Trophoblast cell (in vitro differentiated cells and primary cell): Measurements from ENCODE around the gene COPS6.
A peak's percentile ranks its signal among the peaks of the same experiment; 100 is the strongest.

ENCODE experiments used
- DNase-seq, 2 donors: peaks; one replicate each; pipeline ENCODE4 v3.0.0-alpha.2; 2016
- H2AFZ ChIP-seq: 2 replicates; pipeline ENCODE4 v1.6.1; 2013; ENCODE audit warnings: low read length, moderate library complexity, mild to moderate bottlenecking; ENCODE audit not compliant: insufficient read depth, poor library complexity
- H2AK5ac ChIP-seq: 2 replicates; pipeline ENCODE4 v1.6.1; 2013; ENCODE audit warnings: mild to moderate bottlenecking, low read length
- H2BK120ac ChIP-seq: 2 replicates; pipeline ENCODE4 v1.6.1; 2013; ENCODE audit warnings: low read length, mild to moderate bottlenecking, moderate library complexity; ENCODE audit not compliant: insufficient read depth, poor library complexity
- H2BK12ac ChIP-seq: 2 replicates; pipeline ENCODE4 v1.6.1; 2013; ENCODE audit warnings: mild to moderate bottlenecking, low read length, moderate library complexity
- H2BK5ac ChIP-seq: 2 replicates; pipeline ENCODE4 v1.6.1; 2013; ENCODE audit warnings: low read length, low read depth, moderate library complexity, mild to moderate bottlenecking; ENCODE audit not compliant: poor library complexity
- H3K14ac ChIP-seq: 2 replicates; pipeline ENCODE4 v1.6.1; 2013; ENCODE audit warnings: mild to moderate bottlenecking, low read length
- H3K18ac ChIP-seq: 2 replicates; pipeline ENCODE4 v1.6.1; 2013; ENCODE audit warnings: mild to moderate bottlenecking, low read length
- H3K23ac ChIP-seq: 2 replicates; pipeline ENCODE4 v1.6.1; 2013; ENCODE audit warnings: low read length
- H3K27ac ChIP-seq: 2 replicates; pipeline ENCODE4 v1.5.1; 2013; ENCODE audit warnings: low read depth, mild to moderate bottlenecking, inconsistent platforms, low read length, moderate library complexity
- H3K27me3 ChIP-seq: 2 replicates; pipeline ENCODE4 v1.6.1; 2013; ENCODE audit warnings: inconsistent platforms, mild to moderate bottlenecking, low read length, moderate library complexity; ENCODE audit not compliant: insufficient read depth
- H3K36me3 ChIP-seq, 2 experiments: 1 replicate in 1 of 2; 2 replicates in 1 of 2; pipeline ENCODE4 v1.6.1; 2013; ENCODE audit warnings: low read length in 2 of 2, mild to moderate bottlenecking in 2 of 2, moderate library complexity in 1 of 2; ENCODE audit not compliant: insufficient read depth in 2 of 2, control insufficient read depth in 1 of 2
- H3K4ac ChIP-seq: 2 replicates; pipeline ENCODE4 v1.6.1; 2013; ENCODE audit warnings: low read depth, mild to moderate bottlenecking, low read length, moderate library complexity
- H3K4me1 ChIP-seq, 2 experiments: 1 replicate in 1 of 2; 2 replicates in 1 of 2; pipeline ENCODE4 v1.6.1; 2013; ENCODE audit warnings: low read length in 2 of 2, mild to moderate bottlenecking in 2 of 2, moderate library complexity in 1 of 2; ENCODE audit not compliant: insufficient read depth in 2 of 2, control insufficient read depth in 1 of 2
- H3K4me2 ChIP-seq: 2 replicates; pipeline ENCODE4 v1.6.1; 2013; ENCODE audit warnings: inconsistent platforms, mild to moderate bottlenecking, low read length, moderate library complexity
- H3K4me3 ChIP-seq: 2 replicates; pipeline ENCODE4 v1.5.1; 2013; ENCODE audit warnings: mild to moderate bottlenecking, low read depth, low read length, inconsistent platforms
- H3K79me1 ChIP-seq: one replicate; pipeline ENCODE4 v1.6.1; 2013; ENCODE audit warnings: low read length
- H3K79me2 ChIP-seq: 2 replicates; pipeline ENCODE4 v1.6.1; 2013; ENCODE audit warnings: low read length, mild to moderate bottlenecking; ENCODE audit not compliant: control insufficient read depth, insufficient read depth, poor library complexity
- H3K9ac ChIP-seq: 2 replicates; pipeline ENCODE4 v1.6.1; 2013; ENCODE audit warnings: mild to moderate bottlenecking, low read length
- H3K9me3 ChIP-seq: 2 replicates; pipeline ENCODE4 v1.6.1; 2013; ENCODE audit warnings: low read depth, mild to moderate bottlenecking, control low read depth, inconsistent platforms, low read length; ENCODE audit not compliant: insufficient read depth
- H4K12ac ChIP-seq: 2 replicates; pipeline ENCODE4 v1.6.1; 2013; ENCODE audit warnings: low read depth, mild to moderate bottlenecking, low read length, moderate library complexity
- H4K8ac ChIP-seq: 2 replicates; pipeline ENCODE4 v1.6.1; 2013; ENCODE audit warnings: low read depth, mild to moderate bottlenecking, low read length, moderate library complexity
- H4K91ac ChIP-seq: one replicate; pipeline ENCODE4 v1.6.1; 2013; ENCODE audit warnings: low read depth, mild to moderate bottlenecking, low read length, moderate library complexity
- WGBS: extraction: QIAGEN DNeasy Blood & Tissue Kit; methylation state at CpG from one replicate; pipeline ENCODE4 v1.1.7; 2013; ENCODE audit warnings: missing lambda C conversion rate; ENCODE audit not compliant: insufficient read length, insufficient coverage; ENCODE audit errors: extremely low coverage; 5-methylcytosine and 5-hydroxymethylcytosine counted together

Gene COPS6

GRCh38 chr7:100115026-100115425 lies 26.3 kb downstream of the COPS6 start:
- no peak overlapping the region for H4K91ac ChIP-seq
- H3K9me3 ChIP-seq: no peaks in the 10 kb centered on the region
- H2BK12ac ChIP-seq: no peak overlapping the region
- peaks cover 3 to 4% of the 10 kb centered on the region in 2 experiments for H3K4me1 ChIP-seq
- no peak overlapping the region for H3K14ac ChIP-seq
- peaks cover 5% of the 10 kb centered on the region for H3K79me2 ChIP-seq
- H2AFZ ChIP-seq: no peak overlapping the region
- H2BK5ac ChIP-seq: no peak overlapping the region
- no peak overlapping the region for H3K4me3 ChIP-seq
- no peaks in the 10 kb centered on the region for H3K27me3 ChIP-seq
- no peak overlapping the region for H3K4me2 ChIP-seq
- H4K12ac ChIP-seq: no peak overlapping the region
- no peak overlapping the region for H2AK5ac ChIP-seq
- H3K79me1 ChIP-seq: no peaks in the 10 kb centered on the region
- no peak overlapping the region for H3K4ac ChIP-seq
- H3K9ac ChIP-seq: no peak overlapping the region
- H3K36me3 ChIP-seq: peaks cover 34 to 35% of the 10 kb centered on the region in 2 experiments
- H3K27ac ChIP-seq: no peak overlapping the region
- no peak overlapping the region for H3K18ac ChIP-seq
- peak; percentile 94 to 98 for DNase-seq
- no peak overlapping the region for H2BK120ac ChIP-seq
- no CpG with 5 or more reads among the region's 7 CpGs for WGBS
- no peak overlapping the region for H3K23ac ChIP-seq
- no peak overlapping the region for H4K8ac ChIP-seq

- no peaks in the 10 kb centered on the region for H3K27me3 ChIP-seq
- peak overlapping the region; percentile 93 for H3K9ac ChIP-seq
- no peak overlapping the region for H2BK12ac ChIP-seq
- peak overlapping the region; percentile 4 for H4K12ac ChIP-seq
- peak overlapping the region; percentile 33 for H4K91ac ChIP-seq
- no peaks in the 10 kb centered on the region for H3K79me1 ChIP-seq
- DNase-seq: no peak
- no peak overlapping the region for H3K23ac ChIP-seq
- peak overlapping the region; percentile 70 for H3K4ac ChIP-seq
- H3K36me3 ChIP-seq: peaks cover 6% of the 10 kb centered on the region in 2 experiments
- H2AFZ ChIP-seq: peak overlapping the region; percentile 12
- H3K79me2 ChIP-seq: peaks cover 5% of the 10 kb centered on the region
- H3K27ac ChIP-seq: peak overlapping the region; percentile 29
- H3K4me3 ChIP-seq: peak overlapping the region; percentile 92
- H3K14ac ChIP-seq: peak overlapping the region; percentile 77
- H3K18ac ChIP-seq: peak overlapping the region; percentile 7
- H2AK5ac ChIP-seq: no peak overlapping the region
- H4K8ac ChIP-seq: peak overlapping the region; percentile 50
- peak overlapping the region; percentile 81 for H3K4me2 ChIP-seq
- whole genome bisulfite sequencing: no CpG with 5 or more reads among the region's 18 CpGs
- peak overlapping the region; percentile 50 for H2BK5ac ChIP-seq
- H2BK120ac ChIP-seq: no peak overlapping the region
- H3K9me3 ChIP-seq: no peaks in the 10 kb centered on the region
- H3K4me1 ChIP-seq: peaks cover 6 to 17% of the 10 kb centered on the region in 2 experiments
Observed at GRCh38 chr7:100118388-100119071, 29.8 kb downstream of the COPS6 start.

- peak; percentile 95 to 98 for DNase-seq
- H3K9me3 ChIP-seq: no peaks in the 10 kb centered on the region
- H3K4ac ChIP-seq: peak within 1 kb of the TSS; percentile 70
- H3K4me1 ChIP-seq: peaks cover 6 to 17% of the 10 kb centered on the region in 2 experiments
- peaks cover 5% of the 10 kb centered on the region for H3K79me2 ChIP-seq
- peak within 1 kb of the TSS; percentile 12 for H2AFZ ChIP-seq
- peak within 1 kb of the TSS; percentile 7 for H3K18ac ChIP-seq
- peak within 1 kb of the TSS; percentile 4 for H4K12ac ChIP-seq
- no peaks in the 10 kb centered on the region for H3K79me1 ChIP-seq
- H3K36me3 ChIP-seq: no peaks in the 10 kb centered on the region
- H2BK12ac ChIP-seq: no peak within 1 kb of the TSS
- no peak within 1 kb of the TSS for H3K23ac ChIP-seq
- peak within 1 kb of the TSS; percentile 81 for H3K4me2 ChIP-seq
- peak within 1 kb of the TSS; percentile 33 for H4K91ac ChIP-seq
- H2BK120ac ChIP-seq: peak within 1 kb of the TSS; percentile 1
- H3K27me3 ChIP-seq: no peaks in the 10 kb centered on the region
- H3K4me3 ChIP-seq: peak within 1 kb of the TSS; percentile 92
- peak within 1 kb of the TSS; percentile 93 for H3K9ac ChIP-seq
- peak within 1 kb of the TSS; percentile 50 for H4K8ac ChIP-seq
- H2AK5ac ChIP-seq: no peak within 1 kb of the TSS
- peak within 1 kb of the TSS; percentile 50 for H2BK5ac ChIP-seq
- no CpG with 5 or more reads among the region's 49 CpGs for WGBS
- H3K14ac ChIP-seq: peak within 1 kb of the TSS; percentile 77
- H3K27ac ChIP-seq: peak within 1 kb of the TSS; percentile 29
Observed at GRCh38 chr7:100119072-100119969, 30.6 kb downstream of the COPS6 start, which contains the start of the genes CNPY4 and TAF6. Gene CNPY4, plus strand, starts transcription at chr7:100119634. Its CDS starts 111 bp downstream, at chr7:100119745. Gene TAF6, minus strand, starts transcription at chr7:100119358. Its CDS starts 5,149 bp downstream, at chr7:100114209.

GRCh38 chr7:100119970-100120732 lies 31.4 kb downstream of the COPS6 start:
- Histone ChIP-seq H4K12ac (no peak overlapping the region), H2BK5ac (no peak overlapping the region), H3K23ac (no peak overlapping the region), H3K4ac (no peak overlapping the region), H3K4me2 (peak overlapping the region; percentile 81), H3K4me3 (peak overlapping the region; percentile 79), H3K14ac (no peak overlapping the region), H2AK5ac (no peak overlapping the region), H3K9ac (peak overlapping the region; percentile 57), H3K79me2 (peaks cover 5% of the 10 kb centered on the region), H3K27ac (peak overlapping the region; percentile 9), H2BK120ac (no peak overlapping the region), H2AFZ (no peak overlapping the region), H3K36me3 (no peaks in the 10 kb centered on the region), H3K4me1 (peaks cover 6 to 17% of the 10 kb centered on the region in 2 experiments), H4K8ac (peak overlapping the region; percentile 25), H2BK12ac (no peak overlapping the region), H3K79me1 (no peaks in the 10 kb centered on the region), H3K27me3 (no peaks in the 10 kb centered on the region), H3K18ac (no peak overlapping the region), H4K91ac (no peak overlapping the region), H3K9me3 (no peaks in the 10 kb centered on the region)
- WGBS: no CpG with 5 or more reads among the region's 19 CpGs
- peak in 1 of 2 donors; percentile 41 for DNase-seq
